GM18511 (cell line): ENCODE results near the gene HMBS.
A peak's percentile ranks its signal among the peaks of the same experiment; 100 is the strongest.
"Not testable (repeated sequence)": the region's sequence is repeated elsewhere in the genome, so short reads cannot be mapped to it uniquely, and the experiment has no call there.

Experiments used
- ATAC-seq: cut with Tn5 transposase; IDR thresholded peaks from one replicate; pipeline ENCODE4 v1.9.1; 2021; ENCODE audit warnings: mild to moderate bottlenecking, moderate library complexity; ENCODE audit not compliant: unreplicated experiment

The HMBS gene

DNA sequence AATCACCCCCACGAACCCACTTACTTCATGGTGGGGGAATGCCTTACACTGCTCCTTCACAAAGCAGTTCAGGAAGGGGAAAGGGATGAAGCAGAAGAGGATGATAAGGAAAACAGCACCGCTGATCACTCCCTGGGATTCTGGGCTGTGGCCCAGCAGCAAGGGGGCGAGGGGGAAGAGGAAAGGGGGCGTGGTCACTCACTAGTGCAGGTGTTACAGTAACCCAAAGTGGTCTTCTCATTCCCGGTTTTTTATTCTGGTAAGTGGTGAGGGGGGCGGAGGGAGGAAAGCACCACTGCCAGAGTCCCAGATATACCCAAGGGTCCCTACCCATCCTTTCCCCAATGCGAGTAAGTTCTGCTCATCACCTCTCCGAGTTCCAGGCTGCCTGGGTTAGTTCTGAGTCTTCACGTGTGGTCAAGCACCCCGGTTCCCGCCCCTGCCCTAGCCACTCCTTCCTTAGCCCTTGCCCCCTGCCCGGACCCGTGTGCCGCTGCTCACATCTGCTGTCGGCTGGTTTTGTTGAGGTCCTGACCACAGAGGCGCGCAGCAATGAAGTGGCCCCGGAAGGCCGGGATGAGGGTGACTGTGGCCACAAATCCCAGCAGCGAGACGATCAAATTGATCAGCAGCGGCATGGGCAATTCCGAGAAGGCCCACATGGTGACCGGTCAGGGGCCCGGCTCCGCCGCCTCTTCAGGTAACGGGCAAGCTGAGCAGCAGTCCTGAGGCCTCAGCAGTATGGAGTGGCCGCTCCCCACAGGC is 16.5 kb downstream of the HMBS start:
- ATAC-seq, result peak; percentile 30

DNA sequence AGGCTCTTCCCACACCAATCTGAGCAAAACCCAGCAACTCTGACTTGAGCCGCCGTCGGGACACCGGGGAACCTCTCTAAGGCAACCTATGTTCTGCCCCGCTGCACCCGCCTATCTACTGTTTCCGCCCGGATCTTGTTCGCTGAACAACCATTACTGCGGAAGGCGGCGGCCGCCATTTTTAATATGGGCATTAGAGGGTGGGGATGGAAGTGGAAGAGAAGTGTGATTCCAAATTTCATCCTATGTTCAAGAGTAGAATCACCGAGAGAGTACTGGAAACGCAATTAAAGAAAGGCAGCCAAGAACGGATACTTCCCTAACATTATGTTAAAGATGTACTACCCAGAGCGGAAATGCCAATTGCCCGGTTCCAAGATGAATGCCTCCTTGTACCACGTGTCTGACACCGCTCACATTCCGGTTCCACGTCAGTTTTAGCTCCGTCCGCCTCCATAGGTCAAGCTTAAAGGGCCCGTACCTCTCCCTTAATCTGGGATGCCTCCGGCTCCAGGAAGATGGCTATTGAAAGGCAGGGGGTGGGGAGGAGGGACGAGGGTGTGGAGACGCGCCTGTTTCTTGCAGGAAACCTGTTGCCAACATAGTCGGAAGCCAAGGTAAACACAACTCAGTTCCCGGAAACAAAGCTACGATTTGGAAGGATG is 17.2 kb downstream of the HMBS start, which contains the start of gene DPAGT1:
Gene DPAGT1, minus strand, starts transcription at position 95 of the 665 bp plus-strand sequence. CDS start 198 bp downstream, outside the sequence.
- ATAC-seq, result peak; percentile 87

DNA sequence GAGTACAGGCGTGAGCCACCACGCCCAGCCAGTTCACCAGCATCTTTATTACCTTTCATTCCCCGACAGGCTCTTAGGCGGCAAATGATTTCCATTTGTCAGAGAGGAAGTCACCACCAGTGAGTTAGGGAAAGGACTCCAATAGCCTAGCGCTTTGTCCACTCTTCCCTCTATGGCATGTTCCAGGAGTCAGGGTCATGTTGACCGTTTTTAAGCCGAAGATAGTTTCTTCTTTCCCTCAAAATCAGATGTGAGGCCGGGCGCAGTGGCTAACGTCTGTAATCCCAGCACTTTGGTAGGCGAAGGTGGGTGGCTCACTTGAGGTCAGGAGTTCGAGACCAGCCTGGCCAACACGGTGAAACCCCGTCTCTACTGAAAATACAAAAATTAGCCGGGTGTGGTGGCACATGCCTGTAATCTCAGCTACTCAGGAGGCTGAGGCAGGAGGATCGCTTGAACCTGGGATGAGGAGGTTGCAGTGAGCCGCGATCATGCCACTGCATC is 18.5 kb downstream of the HMBS start:
- not testable (repeated sequence) for ATAC-seq

DNA sequence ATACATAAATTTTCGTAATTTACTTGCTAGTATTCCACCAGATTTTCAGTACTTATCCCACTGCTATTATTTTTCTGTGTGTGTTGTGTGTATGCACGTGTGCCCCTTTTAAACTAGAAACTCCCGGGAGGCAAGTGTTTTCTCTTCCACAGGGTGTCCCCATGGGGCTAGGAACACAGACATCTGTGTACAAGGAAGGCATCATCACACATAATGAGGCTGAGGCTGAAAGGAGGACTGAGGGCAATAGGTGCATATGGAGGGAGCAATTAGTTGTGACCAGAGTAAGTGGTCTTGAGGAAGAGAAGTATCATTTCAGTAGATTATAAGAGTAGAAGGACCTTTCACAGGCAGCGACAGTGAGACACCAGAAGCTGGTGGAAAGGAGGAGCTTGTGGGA is 19.1 kb downstream of the HMBS start:
- ATAC-seq, result no peak

DNA sequence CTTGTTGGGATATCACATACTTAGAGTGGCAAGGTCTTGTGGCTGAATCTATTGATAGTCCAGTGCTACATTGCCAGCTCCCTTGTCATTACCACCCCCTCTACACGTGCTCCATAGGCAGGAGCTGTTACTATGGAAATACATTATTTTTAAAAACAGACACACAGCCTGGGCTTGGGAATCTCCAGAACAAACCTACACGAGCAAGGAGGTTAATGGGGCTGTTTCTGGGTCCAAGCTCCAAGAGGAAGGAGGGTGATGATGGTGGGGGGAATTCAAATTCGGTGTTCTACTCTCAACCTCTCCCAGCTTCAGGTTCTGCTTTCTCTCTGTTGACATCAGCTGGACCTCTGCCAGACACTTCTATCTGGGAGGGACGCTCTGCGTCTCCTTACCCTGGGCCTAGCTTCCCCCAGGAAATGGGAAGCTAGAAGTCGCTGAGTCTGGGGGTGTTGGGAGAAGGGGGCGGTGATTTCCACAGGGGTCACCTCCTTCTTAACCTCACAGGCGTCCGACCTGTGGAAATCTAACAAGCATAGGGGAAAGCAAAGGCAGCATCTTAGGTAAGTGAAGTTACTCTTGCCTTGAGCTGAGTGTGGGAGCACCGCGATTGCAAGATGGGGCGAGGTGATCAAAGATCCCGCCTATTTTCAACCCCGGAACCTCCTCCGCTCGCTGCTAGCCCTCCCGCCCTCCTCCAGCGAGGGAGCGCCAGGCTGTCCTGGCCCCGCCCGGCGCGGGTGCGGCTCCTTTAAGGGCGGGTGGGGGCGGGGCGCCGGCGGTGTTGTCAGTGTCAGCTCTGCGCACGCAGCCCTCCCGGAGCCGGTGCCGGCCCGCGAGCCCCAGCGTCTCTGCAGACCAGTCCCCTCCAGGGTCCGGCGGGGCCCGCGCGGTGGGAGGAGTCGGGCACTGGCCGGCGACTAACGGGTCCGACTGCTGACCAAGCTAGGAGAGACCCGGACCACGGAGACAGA is 22.2 kb downstream of the HMBS start, which contains the start of gene C2CD2L:
Gene C2CD2L, plus strand, starts transcription at position 781 of the 974 bp plus-strand sequence. CDS start 398 bp downstream, outside the sequence.
- ATAC-seq, result peak; percentile 78

DNA sequence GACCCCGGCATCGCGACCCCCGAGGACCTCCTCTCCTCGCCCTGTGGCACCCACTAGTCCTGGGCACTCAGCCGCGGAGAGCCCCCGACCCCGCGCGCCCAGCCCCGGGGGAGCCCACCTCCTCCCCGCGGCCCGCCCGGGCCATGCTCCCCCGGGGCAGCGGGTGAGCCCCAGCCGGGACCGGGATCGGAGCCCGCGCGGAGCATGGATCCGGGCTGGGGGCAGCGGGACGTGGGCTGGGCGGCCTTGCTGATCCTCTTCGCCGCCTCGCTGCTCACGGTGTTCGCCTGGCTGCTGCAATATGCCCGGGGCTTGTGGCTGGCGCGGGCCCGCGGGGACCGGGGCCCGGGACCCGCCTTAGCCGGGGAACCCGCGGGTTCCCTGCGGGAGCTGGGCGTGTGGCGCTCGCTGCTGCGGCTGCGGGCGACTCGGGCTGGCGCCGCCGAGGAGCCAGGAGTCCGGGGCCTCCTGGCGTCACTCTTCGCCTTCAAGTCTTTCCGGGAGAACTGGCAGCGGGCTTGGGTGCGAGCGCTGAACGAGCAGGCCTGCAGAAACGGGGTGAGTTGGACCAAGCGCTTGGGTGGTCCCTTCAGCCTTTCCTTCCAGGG is 23.0 kb downstream of the HMBS start:
- peak; percentile 21 for ATAC-seq

DNA sequence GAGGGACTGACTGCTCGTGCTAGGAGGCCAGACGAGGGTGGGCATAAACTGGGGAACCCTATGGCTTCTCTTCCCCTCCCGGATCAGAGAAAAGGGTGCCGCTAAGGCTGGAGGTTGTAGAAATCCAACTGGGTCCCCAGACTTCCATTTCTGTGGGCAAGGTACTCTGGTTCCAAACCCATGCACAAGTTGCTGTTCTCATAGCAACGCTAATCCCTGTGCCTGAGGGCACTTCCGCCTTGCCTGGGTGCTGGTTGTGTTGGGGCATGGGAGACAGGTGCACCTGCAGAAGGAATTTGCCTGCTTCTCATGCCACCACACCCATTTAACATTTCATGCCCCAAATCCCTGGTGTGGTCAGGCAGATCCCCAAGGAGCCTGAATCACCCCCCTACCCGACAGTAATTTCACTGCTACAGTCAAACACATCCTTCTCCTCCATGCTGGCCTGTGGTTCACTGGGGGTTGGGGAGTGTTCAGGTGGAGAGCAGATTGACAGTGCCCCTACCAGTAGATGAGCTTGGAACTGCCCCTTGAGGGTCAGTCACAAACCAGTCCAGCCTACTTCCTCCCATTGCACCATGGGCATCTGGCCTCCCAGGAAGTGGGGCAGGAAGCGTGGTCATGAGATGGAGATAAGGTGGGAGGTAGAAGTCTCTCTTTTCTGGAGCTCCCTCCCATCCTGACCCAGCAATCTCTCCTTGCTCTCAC is 23.6 kb downstream of the HMBS start:
- ATAC-seq, result no peak

DNA sequence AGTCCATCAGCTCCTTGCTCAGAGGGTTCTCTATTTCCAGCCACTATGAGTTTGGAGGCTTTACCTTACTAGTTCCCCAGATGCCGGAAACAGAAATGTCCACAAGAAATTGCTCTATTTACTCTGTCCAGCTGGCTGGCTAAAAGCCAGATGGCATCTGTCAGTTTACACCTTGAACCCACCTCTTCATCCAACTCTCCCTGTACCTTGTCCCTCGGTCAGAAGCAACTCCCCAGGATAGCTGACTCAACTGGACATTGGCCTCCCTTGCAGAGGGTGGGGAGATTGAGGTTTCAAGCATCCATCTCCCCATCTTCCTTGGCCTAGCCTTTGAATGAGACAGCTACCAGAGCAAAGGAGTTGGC is 24.2 kb downstream of the HMBS start:
- no peak for ATAC-seq

DNA sequence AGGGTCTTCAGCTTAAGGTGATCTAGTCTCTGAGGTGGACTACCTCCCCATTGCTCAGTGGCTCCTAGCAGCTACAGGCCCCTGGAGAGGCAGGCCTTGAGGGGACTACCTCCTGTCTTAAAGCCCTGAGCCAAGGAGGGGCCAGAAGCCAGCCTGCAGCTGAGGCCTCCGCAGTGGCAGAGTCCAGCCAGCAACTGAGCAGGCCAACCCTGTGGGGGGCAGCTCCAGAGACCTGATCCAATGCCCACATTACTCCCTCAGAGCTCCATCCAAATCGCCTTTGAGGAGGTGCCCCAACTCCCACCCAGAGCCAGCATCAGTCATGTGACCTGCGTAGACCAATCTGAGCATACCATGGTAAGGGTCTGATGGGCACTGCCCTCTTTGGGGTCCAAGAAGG is 25.2 kb downstream of the HMBS start:
- ATAC-seq, result no peak

DNA sequence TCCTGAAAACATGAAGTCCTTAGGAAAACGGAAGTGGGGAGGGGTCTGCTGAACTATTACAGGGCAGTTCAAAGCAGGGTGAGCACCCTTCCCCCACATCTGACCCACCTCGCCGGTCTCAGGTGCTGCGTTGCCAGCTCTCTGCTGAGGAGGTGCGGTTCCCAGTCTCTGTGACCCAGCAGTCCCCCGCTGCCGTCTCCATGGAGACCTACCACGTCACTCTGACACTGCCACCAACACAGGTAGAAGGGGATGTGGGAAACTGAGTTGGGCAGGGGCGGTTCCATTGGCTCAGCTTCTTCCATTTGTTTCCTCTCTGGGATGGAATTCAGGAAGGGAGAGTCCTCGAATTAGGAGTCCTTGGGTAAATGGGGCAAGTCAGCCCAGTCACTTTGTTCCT is 25.8 kb downstream of the HMBS start:
- no peak for ATAC-seq

DNA sequence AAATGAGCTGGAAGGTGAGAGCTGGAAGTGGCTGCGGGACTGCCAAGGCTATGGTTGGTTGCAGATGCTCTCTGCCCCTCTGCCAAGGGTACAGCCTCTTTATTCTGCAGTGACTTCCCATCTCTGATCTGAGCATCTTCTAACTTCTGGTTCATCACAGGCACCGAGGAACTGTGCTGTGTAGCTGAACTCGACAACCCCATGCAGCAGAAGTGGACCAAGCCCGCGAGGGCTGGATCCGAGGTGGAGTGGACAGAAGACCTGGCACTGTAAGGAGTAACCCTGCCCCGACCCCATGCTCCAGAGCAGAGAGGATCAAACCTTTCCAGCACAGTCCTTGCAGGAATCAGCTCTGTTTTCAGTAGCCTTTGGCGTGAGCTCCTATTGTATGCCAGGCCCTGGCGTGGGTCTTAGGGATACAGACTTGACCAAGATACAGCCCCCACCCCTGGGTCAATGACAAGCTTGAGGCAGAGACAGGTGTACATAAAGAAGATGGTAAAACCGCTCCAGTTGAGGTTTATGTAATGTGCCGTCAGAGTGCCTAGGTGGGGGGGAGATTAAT is 26.8 kb downstream of the HMBS start:
- no peak for ATAC-seq

DNA sequence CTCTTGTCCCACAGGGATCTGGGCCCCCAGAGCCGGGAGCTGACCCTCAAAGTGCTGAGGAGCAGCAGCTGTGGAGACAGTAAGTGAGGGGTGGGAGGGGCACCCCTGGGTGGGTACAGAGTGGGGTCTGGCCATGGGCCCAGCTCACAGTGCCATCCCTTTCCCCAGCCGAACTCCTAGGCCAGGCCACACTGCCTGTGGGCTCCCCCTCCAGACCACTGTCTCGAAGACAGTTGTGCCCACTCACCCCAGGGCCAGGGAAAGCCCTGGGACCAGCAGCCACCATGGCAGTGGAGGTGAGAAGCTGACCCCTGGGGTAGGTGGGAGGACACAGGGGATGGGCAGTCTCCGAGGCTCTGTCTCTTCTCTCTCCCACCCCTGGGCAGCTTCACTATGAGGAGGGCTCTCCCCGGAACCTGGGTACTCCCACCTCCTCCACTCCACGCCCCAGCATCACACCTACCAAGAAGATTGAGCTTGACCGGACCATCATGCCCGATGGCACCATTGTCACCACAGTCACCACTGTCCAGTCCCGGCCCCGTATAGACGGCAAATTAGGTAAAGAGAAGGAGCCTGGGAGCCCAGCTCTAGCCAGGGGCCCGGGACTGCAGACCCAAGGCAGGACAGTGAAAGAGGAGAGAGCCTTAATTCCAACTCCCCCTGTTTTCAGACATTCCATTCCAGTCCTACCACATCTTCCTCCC is 27.8 kb downstream of the HMBS start:
- ATAC-seq, result no peak

DNA sequence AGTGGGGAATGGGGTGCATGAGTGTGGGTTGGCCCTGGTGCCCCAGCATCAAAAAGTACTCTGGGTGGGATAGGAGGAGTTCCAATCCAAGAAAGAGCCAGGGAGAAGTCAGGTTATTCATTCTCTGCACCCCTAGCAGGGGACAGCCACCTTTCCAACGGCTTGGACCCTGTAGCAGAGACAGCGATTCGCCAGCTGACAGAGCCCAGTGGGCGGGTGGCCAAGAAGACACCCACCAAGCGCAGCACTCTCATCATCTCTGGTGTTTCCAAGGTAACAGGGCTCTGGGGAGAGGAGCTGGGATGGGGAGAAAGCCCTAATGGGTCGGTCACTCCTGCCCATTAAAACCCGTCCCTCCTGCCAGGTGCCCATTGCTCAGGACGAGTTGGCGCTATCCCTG is 29.0 kb downstream of the HMBS start:
- ATAC-seq, result no peak

DNA sequence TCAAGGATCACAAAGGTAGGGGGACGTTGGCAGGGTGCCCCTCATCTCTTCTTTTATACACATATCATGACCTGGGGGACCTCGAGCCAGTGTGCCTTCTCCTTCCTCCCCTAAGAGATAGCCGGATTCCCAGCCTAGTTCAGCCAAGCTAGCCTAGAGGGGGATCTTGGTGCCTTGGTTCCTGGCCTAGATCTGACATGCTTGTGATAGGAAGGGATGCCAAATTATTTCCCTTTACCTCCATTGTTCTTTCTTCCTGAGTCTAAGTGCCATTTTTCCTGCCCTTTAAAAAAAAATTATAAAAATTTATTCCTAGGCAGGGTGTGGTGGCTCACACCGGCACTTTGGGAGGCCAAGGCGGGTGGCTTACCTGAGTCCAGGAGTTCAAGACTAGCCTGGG is 29.7 kb downstream of the HMBS start:
- ATAC-seq, result no peak

DNA sequence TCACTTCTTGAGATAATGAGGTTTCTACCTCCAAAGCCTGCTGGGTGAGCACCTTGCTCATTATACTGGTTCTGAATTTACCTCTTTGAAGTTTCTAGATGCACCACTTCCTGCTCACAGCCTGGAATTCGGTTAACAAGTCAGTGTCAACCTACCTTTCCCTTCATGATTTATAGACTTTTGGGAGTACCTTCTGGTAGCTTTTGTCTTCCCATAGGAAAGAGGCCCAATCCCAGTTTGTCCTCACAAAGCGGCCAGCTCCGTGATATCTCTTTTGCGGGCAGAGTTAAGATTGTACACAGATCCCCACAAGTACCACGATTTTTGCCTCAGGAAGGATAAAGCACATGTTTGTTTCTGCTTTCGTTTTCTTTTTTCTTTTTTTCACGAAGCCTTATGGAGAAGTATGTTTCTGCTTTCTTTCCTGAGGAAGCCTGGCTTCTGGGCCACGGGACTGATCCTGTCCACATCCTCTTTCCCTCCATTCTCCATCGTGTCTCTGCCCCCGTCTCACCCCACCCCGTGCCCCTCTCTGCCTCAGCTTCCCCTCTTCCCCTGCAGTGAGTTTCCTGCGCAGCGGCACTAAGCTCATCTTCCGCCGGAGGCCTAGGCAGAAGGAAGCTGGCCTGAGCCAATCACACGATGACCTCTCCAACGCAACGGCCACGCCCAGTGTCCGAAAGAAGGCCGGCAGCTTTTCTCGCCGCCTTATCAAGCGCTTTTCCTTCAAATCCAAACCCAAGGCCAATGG is 31.0 kb downstream of the HMBS start:
- ATAC-seq, result no peak

DNA sequence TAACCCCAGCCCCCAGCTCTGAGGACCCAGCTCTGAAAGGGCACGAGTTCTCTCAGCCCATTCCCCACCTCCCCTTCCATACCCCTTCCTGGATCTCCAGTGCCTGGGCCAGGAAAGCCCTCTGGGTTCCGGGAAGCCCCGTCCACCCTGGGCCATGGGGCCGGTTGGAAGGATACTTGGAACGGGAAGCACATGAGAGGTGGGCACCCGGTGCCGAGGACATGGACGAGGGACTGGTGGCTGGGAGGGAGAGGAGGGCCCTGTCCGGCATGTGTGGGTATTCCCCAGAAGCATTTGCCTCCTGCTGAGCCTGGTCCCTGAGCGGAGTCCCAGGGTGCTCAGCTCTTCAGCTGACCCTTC is 31.5 kb downstream of the HMBS start:
- no peak for ATAC-seq

DNA sequence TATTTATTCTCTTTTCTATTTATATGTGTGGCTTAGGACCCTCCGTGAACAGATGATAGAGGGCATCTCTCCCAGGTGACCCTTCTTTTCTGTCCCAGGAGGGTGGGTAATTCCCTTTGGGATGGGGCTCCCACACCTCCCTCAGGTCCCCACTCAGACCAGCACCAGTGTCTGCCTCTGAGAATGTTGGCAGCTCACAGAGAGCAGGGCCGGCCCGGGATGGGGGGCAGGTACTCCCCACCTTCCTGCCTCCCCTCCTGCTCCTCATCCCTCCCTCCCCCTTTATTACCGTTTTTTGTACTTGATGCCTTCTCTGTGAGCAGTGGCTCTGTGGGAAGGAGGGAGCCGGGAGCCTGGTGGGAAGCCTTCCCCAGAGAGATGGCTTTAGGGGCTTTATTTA is 31.9 kb downstream of the HMBS start:
- ATAC-seq, result no peak

DNA sequence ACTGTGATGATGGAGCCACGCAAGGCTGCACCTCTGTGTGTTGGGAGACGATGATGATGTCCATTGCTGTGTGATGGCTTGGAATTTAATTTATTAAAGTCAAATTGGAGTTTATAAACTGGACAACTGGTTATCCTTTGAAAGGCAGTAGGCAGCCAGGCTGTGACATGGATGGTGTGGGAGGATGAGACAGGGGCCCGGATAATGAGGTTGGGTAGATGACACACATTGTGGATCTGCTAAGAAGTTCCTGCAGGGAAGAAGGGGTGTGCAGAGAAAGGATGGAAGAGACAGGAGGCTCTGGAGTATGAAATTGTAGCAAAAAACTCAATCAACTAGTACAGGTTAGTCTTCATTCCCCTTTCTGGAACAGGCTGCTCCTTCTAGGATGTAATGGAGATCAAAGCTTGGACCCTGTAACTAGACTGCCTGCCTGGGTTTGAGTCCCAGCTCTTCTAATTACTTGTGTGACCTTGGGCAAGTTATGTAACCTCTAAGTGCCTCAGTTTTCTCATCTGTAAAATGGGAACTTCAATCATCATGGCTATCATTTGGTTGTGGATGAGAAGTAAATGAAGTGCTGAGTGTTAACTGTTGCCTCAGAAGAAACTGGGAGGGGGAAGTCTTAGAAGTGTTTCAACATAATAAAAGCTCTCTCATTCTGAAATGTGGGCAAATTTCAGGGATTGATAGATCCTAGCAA is 32.5 kb downstream of the HMBS start:
- no peak for ATAC-seq
